PC-3 (cell line): ENCODE data around the gene PIN1. TPM values are rescaled to one million over a fixed set of nuclear protein-coding genes. Genes with fewer than 3 reads are reported as not detected.

ENCODE experiments used
- ATAC-seq: fragments of 200-7000 bp; cut with Tn5 transposase; 2 replicates; pipeline ENCODE4 v1.9.1; 2020; ENCODE audit warnings: mild to moderate bottlenecking, moderate library complexity
- BruUV-seq: library from RNA; stranded (reverse); fragments of 400-500 nt; replicated peaks from 2 replicates; lab custom pipeline; 2021; lab: Mats Ljungman, UMichigan
- CTCF ChIA-PET: fragments of 300-600 bp; sonication (Branson Sonifier 250); formaldehyde crosslinking; loops from one replicate; lab custom pipeline; 2022; ENCODE audit warnings: antibody characterized with exemption; lab: Charles Lee
- POLR2A ChIA-PET: fragments of 300-600 bp; sonication (Branson Sonifier 250); formaldehyde crosslinking; loops from one replicate; lab custom pipeline; 2022; ENCODE audit warnings: antibody characterized with exemption; ENCODE audit not compliant: unreplicated experiment; lab: Charles Lee
- DNase-seq: peaks from one replicate; pipeline ENCODE4 v3.0.0-alpha.2; 2015
- H2AFZ ChIP-seq: fragments of 300-600 bp; sonication (generic); 2 replicates; pipeline ENCODE4 v1.6.0; 2016; ENCODE audit warnings: antibody characterized with exemption, low read length
- H3F3A ChIP-seq: fragments of 300-600 bp; sonication (generic); one replicate; pipeline ENCODE4 v1.6.0; 2017; ENCODE audit warnings: antibody characterized with exemption, low read length, control low read depth, mild to moderate bottlenecking; ENCODE audit not compliant: unreplicated experiment
- H3K27ac ChIP-seq: fragments of 300-600 bp; sonication (generic); 2 replicates; pipeline ENCODE4 v1.5.1; 2016; ENCODE audit warnings: mild to moderate bottlenecking, low read length
- H3K27me3 ChIP-seq: fragments of 300-600 bp; sonication (generic); 2 replicates; pipeline ENCODE4 v1.6.1; 2016; ENCODE audit warnings: low read length, mixed read lengths
- H3K36me3 ChIP-seq: fragments of 300-600 bp; sonication (generic); 2 replicates; pipeline ENCODE4 v1.6.1; 2016; ENCODE audit warnings: low read depth, mixed run types, low read length, mixed read lengths
- H3K4me1 ChIP-seq: fragments of 300-600 bp; sonication (generic); 2 replicates; pipeline ENCODE4 v1.5.1; 2016; ENCODE audit warnings: low read length; ENCODE audit not compliant: insufficient read depth
- H3K4me2 ChIP-seq: fragments of 300-600 bp; sonication (generic); 2 replicates; pipeline ENCODE4 v1.6.0; 2016; ENCODE audit warnings: low read length
- H3K4me3 ChIP-seq: fragments of 300-600 bp; sonication (generic); 2 replicates; pipeline ENCODE4 v1.5.1; 2016; ENCODE audit warnings: mild to moderate bottlenecking, low read length, mixed read lengths
- H3K79me2 ChIP-seq: fragments of 300-600 bp; sonication (generic); 2 replicates; pipeline ENCODE4 v1.6.1; 2017; ENCODE audit warnings: low read length, mixed read lengths
- H3K9ac ChIP-seq: fragments of 300-600 bp; sonication (generic); 2 replicates; pipeline ENCODE4 v1.6.0; 2016; ENCODE audit warnings: mild to moderate bottlenecking, low read length
- H3K9me2 ChIP-seq: fragments of 300-600 bp; sonication (generic); replicated peaks from 2 replicates; pipeline ENCODE4 v1.6.1; 2016; ENCODE audit warnings: mixed run types, low read length, mixed read lengths
- H3K9me3 ChIP-seq: fragments of 300-600 bp; sonication (generic); 2 replicates; pipeline ENCODE4 v1.6.1; 2016; ENCODE audit warnings: low read length, mixed read lengths
- H4K20me1 ChIP-seq: fragments of 300-600 bp; sonication (generic); 2 replicates; pipeline ENCODE4 v1.6.1; 2016; ENCODE audit warnings: low read length, mixed read lengths
- CTCF ChIP-seq: fragments of 300-600 bp; sonication (generic); conservative IDR thresholded peaks from 2 replicates; pipeline ENCODE4 v1.5.1; 2017; ENCODE audit warnings: antibody characterized with exemption, low read depth, mild to moderate bottlenecking, low read length
- EZH2 ChIP-seq: fragments of 300-600 bp; sonication (generic); IDR thresholded peaks from one replicate; pipeline ENCODE4 v1.6.1; 2017; ENCODE audit warnings: antibody characterized with exemption, mild to moderate bottlenecking, low read length; ENCODE audit not compliant: unreplicated experiment
- EZH2phosphoT487 ChIP-seq: fragments of 300-600 bp; sonication (generic); IDR thresholded peaks from 2 replicates; pipeline ENCODE4 v1.6.1; 2018; ENCODE audit warnings: mild to moderate bottlenecking, antibody characterized with exemption, low read length, borderline replicate concordance
- intact Hi-C: fragments of 100-400 bp; cut with micrococcal nuclease; formaldehyde crosslinking; loops from 2 replicates; pipeline ENCODE4 v1.9.0; 2023
- total RNA-seq: library from RNA; depleted of rRNA; stranded (reverse); fragments of >200 nt; gene quantifications from 2 replicates; pipeline ENCODE4 v1.2.3, GENCODE V29; 2014

The PIN1 gene
- total RNA-seq, 1 experiment from 2014 or later: 314 TPM

GRCh38 chr19:9811139-9811538, 24.0 kb upstream of the PIN1 start:
- Histone ChIP-seq H4K20me1 (no peaks in the 10 kb centered on the region), H2AFZ (no peak overlapping the region), H3K4me1 (no peaks in the 10 kb centered on the region), H3K9me2 (no peaks in the 10 kb centered on the region), H3K79me2 (peaks cover 4% of the 10 kb centered on the region), H3F3A (no peaks in the 10 kb centered on the region), H3K27me3 (no peaks in the 10 kb centered on the region), H3K9me3 (no peaks in the 10 kb centered on the region), H3K9ac (no peak overlapping the region), H3K4me2 (no peak overlapping the region), H3K27ac (no peak overlapping the region), H3K4me3 (no peak overlapping the region), H3K36me3 (peaks cover 23% of the 10 kb centered on the region; the same call in 1 of the 2 replicates)
- CTCF ChIA-PET: no interaction called here
- POLR2A ChIA-PET: no interaction called here
- TF ChIP-seq CTCF (no peak), EZH2 (no peak), EZH2phosphoT487 (no peak)
- BruUV-seq: no TSS peak
- DNase-seq: no peak
- intact Hi-C loops: no loop called here
- no peak for ATAC-seq

- ChIA-PET CTCF (interaction anchor here (0.7 kb wide), 2 partner anchors 49 to 135 kb away, joined by 9 to 15 read pairs; no protein-coding TSS in a partner anchor), POLR2A (no interaction called here)
- intact Hi-C loops: no loop called here
- H3K4me2 ChIP-seq: peak overlapping the region; percentile 94
- BruUV-seq: TSS peak; percentile 40
- peak overlapping the region; percentile 62 for H3K27ac ChIP-seq
- H3K36me3 ChIP-seq: peaks cover 9% of the 10 kb centered on the region
- ATAC-seq (no peak; the same call in 1 of the 2 replicates), DNase-seq (no peak)
- no peaks in the 10 kb centered on the region for H3K27me3 ChIP-seq
- no peaks in the 10 kb centered on the region for H3K9me2 ChIP-seq
- H2AFZ ChIP-seq: peak overlapping the region; percentile 81
- H3F3A ChIP-seq: no peaks in the 10 kb centered on the region
- H3K79me2 ChIP-seq: peaks cover 30% of the 10 kb centered on the region
- no peaks in the 10 kb centered on the region for H4K20me1 ChIP-seq
- H3K4me1 ChIP-seq: peaks cover 13% of the 10 kb centered on the region
- TF ChIP-seq EZH2phosphoT487 (no peak), EZH2 (no peak), CTCF (no peak)
- peak overlapping the region; percentile 79 for H3K9ac ChIP-seq
- no peaks in the 10 kb centered on the region for H3K9me3 ChIP-seq
- peak overlapping the region; percentile 82 for H3K4me3 ChIP-seq
Observed at GRCh38 chr19:9818175-9818733, 16.9 kb upstream of the PIN1 start.
